NCI-H345 treated with DMSO at 0.1 percent for 48 hours (cell line): Measurements from ENCODE around the gene FTH1.

ENCODE experiments used
- DNase-seq: peaks from one replicate; lab custom pipeline; 2025; ENCODE audit not compliant: unreplicated experiment; lab: John Stamatoyannopoulos, UW

Gene FTH1

DNA sequence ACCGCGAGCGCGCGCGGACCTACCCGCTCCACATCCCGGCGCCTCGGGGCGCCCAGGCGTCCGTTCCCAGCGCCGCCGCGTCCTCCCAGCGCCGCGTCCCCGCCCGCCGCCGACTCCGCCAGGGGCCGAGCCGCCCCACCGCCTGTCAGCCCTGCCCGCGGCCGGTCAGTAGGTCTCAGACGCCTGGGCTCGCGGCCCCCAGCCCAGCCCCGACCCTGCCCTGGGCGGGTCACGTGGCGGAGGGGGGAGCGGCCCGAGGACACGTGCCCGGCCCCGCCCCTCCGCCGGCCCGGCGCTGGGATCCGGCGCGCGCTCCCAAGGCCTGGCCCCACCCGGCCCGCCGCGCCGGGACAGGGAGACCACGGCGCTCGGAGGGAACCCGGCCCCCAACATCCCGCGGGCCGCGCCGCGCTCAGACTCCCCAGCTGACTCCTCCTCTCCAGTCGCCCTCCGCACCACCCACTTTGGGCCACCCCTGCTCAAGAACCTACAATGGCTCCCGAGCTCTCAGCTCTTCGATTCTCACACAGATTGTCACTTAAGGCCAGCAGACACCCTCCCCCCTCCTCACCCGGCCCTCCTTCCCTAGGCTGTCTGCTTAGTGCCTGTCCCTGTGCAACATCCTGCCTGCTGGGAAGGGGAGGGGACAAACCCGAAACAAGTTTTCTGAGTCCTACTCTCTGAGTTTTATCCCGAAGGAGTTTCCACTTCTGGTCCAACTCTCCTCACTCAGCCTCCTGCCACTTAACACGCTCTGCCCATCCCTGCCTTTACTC lies 49.9 kb downstream of the FTH1 start, which contains the start of gene RAB3IL1:
RAB3IL1 (minus strand) TSS at position 233 of the 776 bp plus-strand sequence; CDS start at position 34, 199 bp downstream.
- DNase-seq = no peak

DNA sequence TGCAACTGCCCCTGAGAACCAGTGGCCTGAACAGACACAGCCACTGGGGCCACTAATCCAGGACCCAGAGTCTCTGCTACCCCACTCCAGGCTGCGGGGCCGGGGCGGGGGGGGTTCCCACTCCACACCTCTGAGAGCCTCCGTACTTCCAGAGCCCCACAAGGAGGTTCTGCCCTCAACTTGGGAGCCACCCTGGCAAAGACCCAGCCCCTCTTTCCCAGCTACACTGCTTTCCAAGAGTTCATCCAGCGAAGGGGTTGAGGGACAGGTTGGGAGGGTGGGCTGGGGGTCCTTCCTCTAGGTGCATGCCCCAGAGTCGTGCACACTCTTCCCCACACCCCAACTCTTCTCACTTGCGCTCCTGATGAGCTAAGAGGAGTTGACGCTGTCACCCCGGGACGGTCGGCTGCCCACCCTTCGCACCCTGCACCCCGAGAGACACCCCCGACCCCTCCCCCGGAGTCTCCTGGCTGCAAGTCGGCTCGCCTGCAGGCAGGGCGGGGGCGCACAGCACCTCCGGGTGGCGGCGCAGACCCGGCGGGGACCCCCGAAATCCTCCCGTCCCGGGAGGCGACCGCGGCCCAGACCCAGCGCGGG lies 50.6 kb downstream of the FTH1 start:
- no peak for DNase-seq

DNA sequence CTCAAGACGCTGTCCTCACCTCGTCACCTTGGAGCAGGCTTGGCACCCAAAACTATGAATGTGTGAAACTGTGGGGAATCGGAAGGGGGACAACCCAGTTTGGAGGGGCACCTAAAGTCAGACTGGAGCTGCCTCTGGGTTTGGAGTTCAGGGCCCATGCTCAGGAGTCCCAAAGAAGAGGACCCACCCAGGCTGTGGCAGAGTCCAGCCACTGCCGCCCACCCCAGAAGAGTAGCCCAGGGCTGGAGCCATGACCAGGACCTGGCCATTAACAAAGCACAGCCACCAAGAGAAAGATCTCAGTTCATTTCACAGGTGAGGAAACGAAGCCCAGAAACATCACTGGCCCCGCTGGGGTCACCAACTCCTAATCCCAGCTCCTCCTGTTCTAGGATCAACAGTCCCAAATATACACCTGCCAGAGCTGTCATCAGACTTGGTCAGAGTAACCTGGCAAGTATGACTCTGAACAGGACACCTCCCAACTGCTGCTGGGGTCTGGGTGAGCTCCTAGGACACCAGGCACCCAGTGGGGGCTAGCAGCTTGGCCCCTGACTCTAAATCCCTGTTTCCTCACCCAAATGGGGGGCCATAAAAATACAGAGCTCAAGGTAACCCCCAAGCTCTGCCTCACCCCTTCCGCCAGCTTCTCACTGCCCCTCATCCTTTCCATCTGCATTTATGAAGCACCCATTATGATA lies 52.8 kb downstream of the FTH1 start:
- no peak for DNase-seq
